A549 (cell line): Measurements from ENCODE around the gene SGSH.

Experiments used
- CHD2 ChIP-seq: fragments of 150-350 bp; IDR thresholded peaks from 2 replicates; pipeline ENCODE4 v1.6.1; 2014; ENCODE audit warnings: low read length; ENCODE audit not compliant: partially characterized antibody
- CTCF ChIP-seq: fragments of >200 bp; sonication (Bioruptor Twin); formaldehyde crosslinking; IDR thresholded peaks from 3 replicates; pipeline ENCODE4 v1.5.1; 2016
- EHMT2 ChIP-seq: fragments of 200-600 bp; sonication (generic); IDR thresholded peaks from 2 replicates; pipeline ENCODE4 v1.6.1; 2016; ENCODE audit warnings: antibody characterized with exemption, low read depth, mild to moderate bottlenecking, moderate library complexity
- MAFK ChIP-seq: fragments of 450-650 bp; IDR thresholded peaks from 2 replicates; pipeline ENCODE4 v1.6.1; 2014; ENCODE audit not compliant: partially characterized antibody
- RAD21 ChIP-seq, 2 experiments: fragments of >200 bp in 1 of 2; sonication (Bioruptor Twin) in 1 of 2; formaldehyde crosslinking in 1 of 2; IDR thresholded peaks in 1 of 2; conservative IDR thresholded peaks in 1 of 2; 2 replicates in 1 of 2; 3 replicates in 1 of 2; pipeline ENCODE4 v1.6.1; 2012 to 2018; ENCODE audit warnings: inconsistent platforms in 1 of 2

DNA sequence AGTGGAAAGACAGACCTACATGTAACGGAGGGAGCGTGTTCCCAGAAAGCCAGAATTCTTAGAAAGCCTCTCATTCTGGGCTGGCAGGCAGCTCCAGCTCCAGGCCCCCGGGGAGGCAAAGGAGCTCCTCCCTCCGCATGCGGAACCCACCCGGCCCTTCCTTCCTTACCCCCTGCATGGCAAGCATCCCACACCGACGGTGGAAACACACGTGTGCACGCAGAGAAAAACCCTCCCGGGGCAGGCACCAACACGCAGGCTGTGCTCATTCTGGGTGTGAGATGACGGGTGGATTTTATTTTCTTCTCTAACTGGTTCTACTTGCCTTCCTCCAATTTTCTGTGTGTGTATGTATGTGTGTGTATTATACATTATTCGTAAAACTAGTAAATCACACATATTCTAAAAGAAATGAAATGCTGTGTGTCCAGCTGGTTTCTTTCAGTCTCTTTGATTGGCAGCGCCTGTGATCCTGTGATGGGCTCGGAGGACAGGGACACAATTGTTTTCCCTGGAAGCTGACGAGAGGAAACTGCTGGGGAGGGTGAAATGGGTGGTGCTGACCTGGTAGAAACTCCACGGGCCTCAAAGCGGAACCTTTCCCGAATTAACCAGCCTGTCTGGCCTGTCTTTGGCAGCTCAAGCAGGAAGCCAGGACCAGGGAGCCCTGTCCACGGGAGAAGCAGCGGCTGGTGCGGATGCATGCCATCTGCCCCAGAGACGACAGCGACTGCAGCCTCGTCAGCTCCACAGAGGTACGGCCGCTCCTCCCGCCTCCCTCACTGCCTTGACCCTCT is 28.1 kb downstream of the SGSH start:
- TF ChIP-seq CTCF (no peak), MAFK (no peak), CHD2 (no peak), EHMT2 (no peak), RAD21 (conservative IDR thresholded peaks at IDR 0.05 in 1 of 2, IDR thresholded peaks at IDR 0.05 in 1 of 2) (no peak)
